Measurements from ENCODE around the gene PCBP3. TPM values are rescaled to one million over a fixed set of nuclear protein-coding genes. Genes with fewer than 3 reads are reported as not detected.

Gene PCBP3
- total RNA-seq, 1 experiment from 2014 or later, result not detected

GRCh38 chr21:45867041-45867666, 223.6 kb downstream of the PCBP3 start:
- no peak overlapping the region for H3K27ac ChIP-seq (ENCODE audit: low read length)
- no peaks in the 10 kb centered on the region; the same call in 1 of the 2 replicates for H3K27me3 ChIP-seq (ENCODE audit: control insufficient read depth, insufficient read depth, low read length)
- no peaks in the 10 kb centered on the region for H3K36me3 ChIP-seq (ENCODE audit: control insufficient read depth, insufficient read depth, low read length)
- in situ Hi-C loops (cut with HindIII; ENCODE audit: low pct_unique_long_range_greater_than_20kb, low sequenced_read_pairs) (no loop called here), intact Hi-C loops (cut with micrococcal nuclease; ENCODE audit: unreplicated experiment) (no loop called here)
- H3K4me1 ChIP-seq (ENCODE audit: control insufficient read depth, insufficient read depth, low read length), result no peaks in the 10 kb centered on the region
- ATAC-seq, result no peak
- no TSS peak for BruUV-seq (replicated peaks)
- TF ChIP-seq TCF7L2 (IDR thresholded peaks at IDR 0.05; ENCODE audit: low read depth, low read length) (no peak), REST (IDR thresholded peaks at IDR 0.05; ENCODE audit: insufficient read depth in 1 of 2, low read depth in 2 of 2, low read length in 1 of 2) (no peak), SIN3A (IDR thresholded peaks at IDR 0.05; ENCODE audit: borderline replicate concordance, insufficient read depth, low read depth, low read length) (no peak), CTCF (IDR thresholded peaks at IDR 0.05) (no peak), POLR2AphosphoS5 (IDR thresholded peaks at IDR 0.05; ENCODE audit: low read depth, low read length) (no peak)
- no peak for DNase-seq (ENCODE audit: low read depth, low spot score)
- no peak overlapping the region for H3K4me3 ChIP-seq (ENCODE audit: low read depth in 2 of 2, low read length in 2 of 2)
- CTCF ChIA-PET, result no interaction called here
- POLR2A ChIA-PET, result no interaction called here
- H3K9me3 ChIP-seq (ENCODE audit: control insufficient read depth, insufficient read depth, low read depth, low read length), result no peaks in the 10 kb centered on the region

GRCh38 chr21:45867671-45868081, 224.2 kb downstream of the PCBP3 start:
- POLR2A ChIA-PET, result no interaction called here
- ATAC-seq, result no peak
- no TSS peak for BruUV-seq (replicated peaks)

More at GRCh38 chr21:45867671-45868081, 224.2 kb downstream of the PCBP3 start:
- in situ Hi-C loops (cut with HindIII; ENCODE audit: low pct_unique_long_range_greater_than_20kb, low sequenced_read_pairs), result no loop called here
- Histone ChIP-seq H3K36me3 (ENCODE audit: control insufficient read depth, insufficient read depth, low read length) (no peaks in the 10 kb centered on the region), H3K9me3 (ENCODE audit: control insufficient read depth, insufficient read depth, low read depth, low read length) (no peaks in the 10 kb centered on the region), H3K4me1 (ENCODE audit: control insufficient read depth, insufficient read depth, low read length) (no peaks in the 10 kb centered on the region), H3K4me3 (ENCODE audit: low read depth in 2 of 2, low read length in 2 of 2) (no peak overlapping the region), H3K27me3 (ENCODE audit: control insufficient read depth, insufficient read depth, low read length) (no peaks in the 10 kb centered on the region; the same call in 1 of the 2 replicates), H3K27ac (ENCODE audit: low read length) (no peak overlapping the region)
- CTCF ChIA-PET, result interaction anchor here (0.6 kb wide), 1 partner anchor 60 kb away, joined by 6 read pairs; no protein-coding TSS in a partner anchor
- no peak for DNase-seq (ENCODE audit: low read depth, low spot score)
- intact Hi-C loops (cut with micrococcal nuclease; ENCODE audit: unreplicated experiment), result no loop called here
- TF ChIP-seq CTCF (IDR thresholded peaks at IDR 0.05) (no peak), REST (IDR thresholded peaks at IDR 0.05; ENCODE audit: insufficient read depth in 1 of 2, low read depth in 2 of 2, low read length in 1 of 2) (no peak), TCF7L2 (IDR thresholded peaks at IDR 0.05; ENCODE audit: low read depth, low read length) (no peak), POLR2AphosphoS5 (IDR thresholded peaks at IDR 0.05; ENCODE audit: low read depth, low read length) (no peak), SIN3A (IDR thresholded peaks at IDR 0.05; ENCODE audit: borderline replicate concordance, insufficient read depth, low read depth, low read length) (no peak)

Measured in Panc1 (cell line).